GM15510 (cell line): ENCODE results near the gene CD276.

Source experiments
- POLR2A ChIP-seq: IDR thresholded peaks from 3 replicates; pipeline ENCODE4 v1.6.1; 2011; ENCODE audit warnings: borderline replicate concordance; ENCODE audit not compliant: insufficient read length; ENCODE audit errors: extremely low read depth

Gene CD276

GRCh38 chr15:73718694-73719093, 34.5 kb downstream of the CD276 start:
- no peak for TF ChIP-seq POLR2A

GRCh38 chr15:73722425-73722824, 38.2 kb downstream of the CD276 start:
- no peak for TF ChIP-seq POLR2A

DNA sequence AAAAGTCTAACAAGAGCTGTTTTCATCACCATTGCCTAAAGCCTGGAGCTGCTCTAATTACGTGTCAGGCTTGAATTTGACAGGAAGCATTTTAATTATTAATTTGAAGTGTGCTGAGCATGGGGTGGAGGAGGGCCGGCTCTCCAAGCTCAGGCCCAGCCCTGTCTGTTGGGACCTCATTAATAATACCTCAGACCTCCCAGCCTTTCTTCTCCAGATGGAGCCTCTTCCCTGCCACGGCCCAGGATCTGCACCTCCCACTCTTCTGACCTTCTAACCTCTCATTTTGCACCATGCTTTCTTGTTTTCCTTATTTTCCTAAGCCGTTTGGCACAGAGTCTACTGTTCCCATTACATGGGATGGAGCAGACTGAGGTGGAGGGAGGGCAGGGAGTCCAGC, 39.0 kb downstream of the CD276 start:
- TF ChIP-seq POLR2A = no peak

DNA sequence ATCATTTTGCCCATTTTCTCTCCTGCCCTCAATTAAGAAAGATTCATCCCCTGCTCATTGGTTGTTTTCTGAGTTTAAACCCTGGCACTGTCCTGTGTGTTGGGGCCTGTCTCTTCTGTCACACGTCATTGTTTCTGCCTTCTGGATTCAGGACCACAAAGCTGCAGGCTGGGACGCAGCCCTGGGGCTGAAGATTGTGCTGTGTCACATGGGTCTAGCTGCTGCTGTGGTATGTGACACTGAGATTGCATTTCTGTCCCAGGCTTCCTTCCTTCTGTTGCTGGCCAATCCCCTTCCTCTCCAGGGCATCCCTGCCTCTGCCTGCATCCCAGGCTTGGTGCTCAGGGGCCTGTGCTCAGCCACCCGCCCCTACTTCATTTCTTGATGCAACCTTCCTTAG, 40.0 kb downstream of the CD276 start:
- TF ChIP-seq POLR2A = no peak

DNA sequence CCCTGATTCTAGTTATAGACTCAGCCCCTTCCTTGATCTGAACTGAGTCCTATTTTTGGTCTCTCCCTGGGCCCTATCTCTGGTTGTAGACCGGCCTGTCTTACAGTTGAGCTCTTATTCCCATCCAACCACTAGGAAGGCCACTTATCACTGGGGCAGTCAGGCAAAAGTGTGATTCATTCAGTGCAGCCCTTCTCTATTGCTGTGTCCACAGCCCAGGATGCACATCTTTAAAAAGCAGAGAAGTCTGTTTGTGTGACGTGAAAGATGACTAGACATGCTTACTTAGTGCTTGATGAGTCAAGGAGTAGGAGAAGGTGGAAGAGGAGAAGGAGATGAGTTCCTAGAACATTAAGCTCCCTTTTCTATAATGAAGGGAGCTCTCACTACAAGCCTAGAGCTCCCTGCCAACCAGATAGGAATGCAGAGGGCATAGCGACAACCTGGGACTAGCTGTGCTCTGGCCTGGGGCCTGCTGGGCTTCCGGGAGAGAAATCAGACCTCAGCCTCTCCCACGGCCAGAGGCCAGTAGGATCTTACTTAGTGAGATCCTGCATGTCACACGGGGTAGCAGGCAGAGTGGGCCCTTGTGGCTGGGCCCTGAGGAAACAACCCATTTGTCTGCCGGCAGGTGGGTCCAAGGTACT, 43.3 kb downstream of the CD276 start:
- TF ChIP-seq POLR2A = no peak

DNA sequence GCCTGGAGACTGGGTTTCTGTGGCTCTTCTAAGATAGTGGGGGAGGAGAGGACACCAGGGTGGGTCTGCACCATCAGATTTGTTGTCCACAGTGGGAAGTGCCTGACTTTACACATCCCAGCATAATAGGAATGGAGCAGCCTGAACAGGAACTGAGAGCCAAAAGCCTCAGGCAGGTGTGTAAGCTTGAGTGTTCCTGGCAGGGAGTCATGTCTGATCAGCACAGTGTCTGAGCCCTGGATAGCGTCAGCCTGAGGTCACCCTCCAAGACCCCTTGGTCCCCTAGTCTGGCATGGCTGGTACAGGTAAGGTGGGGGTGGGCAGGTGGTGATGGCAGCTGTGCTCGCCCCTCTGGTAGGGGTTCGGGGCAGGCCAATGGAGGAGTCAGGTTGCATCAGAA, 48.7 kb downstream of the CD276 start:
- no peak for TF ChIP-seq POLR2A

DNA sequence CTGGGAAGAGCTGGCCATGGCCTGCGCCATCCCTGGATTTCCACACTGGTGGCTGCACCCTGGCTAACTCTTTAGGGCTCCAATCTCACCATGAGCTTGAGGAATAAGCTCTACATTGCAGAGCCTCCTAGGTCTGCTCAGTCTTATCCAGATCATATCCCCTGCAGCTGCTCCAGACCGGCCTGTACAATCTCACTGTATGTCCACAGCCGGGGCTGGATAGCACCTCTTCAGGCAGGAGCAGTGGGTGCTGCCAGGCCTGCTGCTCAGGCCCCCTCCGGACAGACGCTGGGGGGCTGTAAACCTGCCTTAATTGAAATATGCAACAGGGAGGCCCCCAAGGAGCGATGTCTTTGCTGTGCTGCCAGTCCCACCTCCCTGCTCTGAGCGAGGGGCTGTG, 53.4 kb downstream of the CD276 start:
- no peak for TF ChIP-seq POLR2A

DNA sequence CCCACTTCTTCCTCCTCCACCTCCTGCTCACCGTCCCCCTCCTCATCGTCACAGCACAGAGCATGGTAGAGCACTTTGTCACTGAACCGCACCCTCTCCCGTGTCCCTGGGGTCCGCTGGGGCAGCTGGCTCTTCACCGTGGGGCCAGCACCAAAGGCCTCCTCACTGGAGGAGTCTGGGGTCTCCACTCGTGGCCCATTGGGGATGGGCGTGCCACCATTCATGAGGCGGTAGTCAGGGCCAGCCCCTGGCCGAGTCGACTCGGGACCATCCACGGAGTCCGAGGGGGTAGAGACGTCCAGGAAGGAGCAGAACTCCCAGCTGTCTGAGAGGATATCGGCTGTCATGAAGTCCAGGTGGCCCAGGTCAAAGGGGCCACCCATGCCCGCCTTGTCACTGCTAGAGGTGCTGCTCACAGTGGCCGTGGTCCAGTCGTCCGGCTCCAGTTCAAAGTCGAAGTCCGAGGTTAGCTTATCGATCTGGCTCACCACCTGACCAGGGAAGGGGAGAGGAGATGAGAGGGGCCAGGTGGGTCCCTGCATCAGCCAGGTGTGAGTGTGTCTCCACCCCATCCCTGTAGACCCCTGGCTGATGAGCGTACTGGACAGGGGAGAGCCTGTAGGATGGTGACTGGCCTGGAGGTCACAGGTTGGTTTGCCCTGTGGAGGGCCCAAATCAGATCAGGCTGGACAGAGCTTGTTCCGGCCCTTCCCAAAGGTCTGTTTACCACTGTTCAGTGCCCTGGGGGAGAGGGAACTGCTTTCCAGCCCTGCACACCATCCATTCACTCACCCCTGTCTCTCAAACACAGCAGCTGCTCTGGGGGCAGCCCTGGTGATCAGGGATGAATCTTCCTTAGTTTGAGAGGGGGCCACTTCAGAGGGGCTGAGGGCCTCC, 56.2 kb downstream of the CD276 start:
- TF ChIP-seq POLR2A = no peak

DNA sequence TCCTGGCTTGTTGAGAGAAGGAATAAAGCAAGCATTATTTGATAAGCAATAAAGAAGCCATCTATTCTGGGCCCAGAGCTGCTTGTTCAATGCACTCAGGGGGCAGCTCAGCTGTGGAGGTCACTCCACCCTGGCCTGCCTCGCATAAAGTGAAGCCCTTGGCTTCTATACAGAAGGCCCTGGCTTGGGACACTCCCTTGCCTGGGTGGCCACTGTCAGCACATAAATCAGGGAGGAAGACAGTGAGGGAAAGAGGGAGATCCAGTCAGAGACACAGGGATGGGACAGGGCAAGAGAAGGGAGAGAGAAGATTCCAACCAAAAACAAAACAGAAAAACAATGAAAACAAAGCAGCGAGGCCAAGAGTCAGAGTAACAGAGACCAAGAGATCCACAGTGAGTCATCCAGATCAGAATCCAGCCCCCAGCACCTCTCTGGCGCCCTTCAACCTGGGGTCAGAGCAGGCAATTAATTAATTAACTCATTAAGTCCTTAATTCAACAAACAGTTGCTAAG, 57.2 kb downstream of the CD276 start:
- no peak for TF ChIP-seq POLR2A

GRCh38 chr15:73744293-73744692, 60.1 kb downstream of the CD276 start:
- no peak for TF ChIP-seq POLR2A

- TF ChIP-seq POLR2A = no peak
These were observed 60.9 kb downstream of the CD276 start for GRCh38 chr15:73745073-73745472.

- no peak for TF ChIP-seq POLR2A
These were observed 62.1 kb downstream of the CD276 start for GRCh38 chr15:73746261-73746660.

GRCh38 chr15:73746883-73747282, 62.7 kb downstream of the CD276 start:
- no peak for TF ChIP-seq POLR2A

DNA sequence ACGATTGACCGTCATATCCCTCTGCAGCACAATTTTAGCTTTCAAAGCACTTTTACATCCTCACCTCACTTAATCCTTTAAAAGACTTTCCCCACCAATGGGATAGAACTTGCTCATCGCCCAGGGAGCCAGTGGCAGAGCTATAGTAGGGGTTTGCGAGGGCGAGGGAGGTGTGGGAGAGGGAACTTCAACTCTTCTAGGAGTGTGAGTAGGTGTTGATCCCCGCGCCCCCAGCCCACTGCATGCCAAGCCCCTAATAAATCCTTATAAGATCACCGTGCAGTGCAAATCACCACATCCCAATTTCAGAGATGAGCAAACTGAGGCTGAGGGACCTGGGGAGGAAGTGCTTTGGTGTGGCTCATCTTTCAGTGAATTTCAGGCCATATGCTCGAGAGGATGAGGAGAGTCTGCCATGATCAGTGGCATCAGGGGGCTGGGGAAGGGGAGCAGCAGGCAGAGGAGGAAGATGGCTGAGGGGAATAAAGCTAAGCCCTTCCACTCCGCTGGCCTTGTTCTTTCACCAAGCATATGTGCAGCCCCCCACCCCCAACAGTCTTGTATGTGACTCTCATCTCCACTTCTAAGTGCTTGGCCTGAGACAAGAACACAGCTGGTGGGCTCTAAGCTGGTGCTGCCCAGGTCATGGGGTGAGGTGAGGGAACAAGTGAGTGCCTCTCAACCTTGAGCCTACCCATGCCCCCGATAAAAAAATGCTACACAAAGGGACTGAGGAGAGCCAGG, 63.8 kb downstream of the CD276 start:
- TF ChIP-seq POLR2A = no peak

DNA sequence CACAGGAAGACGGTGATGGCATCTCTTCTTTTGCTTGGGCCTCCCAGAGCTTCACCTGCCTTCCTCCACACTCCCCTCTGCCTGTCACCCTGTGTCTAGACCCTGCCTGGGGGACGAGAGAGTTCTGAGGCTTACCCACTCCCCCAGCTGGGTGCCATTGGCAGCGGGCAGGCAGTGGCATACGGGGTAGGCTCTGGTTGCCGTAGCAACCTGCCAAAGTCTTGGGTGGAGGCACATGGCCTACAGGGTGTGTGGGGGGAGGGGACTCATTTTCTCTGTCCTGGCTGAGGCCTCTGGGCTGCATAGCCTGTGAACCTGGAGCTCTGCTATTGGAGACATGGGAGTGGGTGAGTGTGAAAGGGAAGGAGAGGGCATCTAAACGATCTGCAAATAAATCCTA, 64.5 kb downstream of the CD276 start:
- no peak for TF ChIP-seq POLR2A
